ENCODE data around the gene RBM19.

RBM19 gene

DNA sequence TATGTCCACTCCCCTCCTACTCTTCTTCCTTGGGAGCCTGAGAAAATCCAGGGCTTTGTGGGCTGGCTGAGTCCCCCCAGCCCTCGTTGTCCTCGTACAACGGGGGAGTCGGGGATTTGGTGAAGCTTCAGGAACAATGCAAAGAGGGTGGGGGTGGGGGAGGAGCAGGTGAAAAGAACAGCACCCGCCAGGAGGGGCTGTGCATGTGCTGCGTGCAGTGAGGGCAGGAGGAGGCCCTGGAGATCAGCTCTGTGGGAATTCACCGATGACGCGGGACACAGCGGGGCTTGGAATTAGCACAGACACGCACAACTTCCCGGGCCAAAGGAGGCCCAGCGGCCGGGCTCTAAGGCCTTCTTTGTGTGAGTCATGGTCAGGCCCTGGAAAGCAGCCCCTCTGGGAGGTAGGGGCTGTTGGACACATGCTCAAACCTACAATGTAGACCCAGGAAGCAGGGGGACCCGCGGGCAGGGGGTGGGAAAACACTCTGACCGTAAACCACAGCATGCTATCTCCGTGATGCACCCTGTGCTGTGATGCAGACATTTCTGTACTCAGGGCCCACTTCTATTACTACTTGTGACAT is 32.8 kb downstream of the RBM19 start:
- DNase-seq = peak in 35 of 56 donors; percentile 5 to 76 (median 23)

- DNase-seq = peak in 53 of 56 donors; percentile 4 to 88 (median 71)
Measured at GRCh38 chr12:113932381-113933196, 33.5 kb downstream of the RBM19 start.

DNA sequence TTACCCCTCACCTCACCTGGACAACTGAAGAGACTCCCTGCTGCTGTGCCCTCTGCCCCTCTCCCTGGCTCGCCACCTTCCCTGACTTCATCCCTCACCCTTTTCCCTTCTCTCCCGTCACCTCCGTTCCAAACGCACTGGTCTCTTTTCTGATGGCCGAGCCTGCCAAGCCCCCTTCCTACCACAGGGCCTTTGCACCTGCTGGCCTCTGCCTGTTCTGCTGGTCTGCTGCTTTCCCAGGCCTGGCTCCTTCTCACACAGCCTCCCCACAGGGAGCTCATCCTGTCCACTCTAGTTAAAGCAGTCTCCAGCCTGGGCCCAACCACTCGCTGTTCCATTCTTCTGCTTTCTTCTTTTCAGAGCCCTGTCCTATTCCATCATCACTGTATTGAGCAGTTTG is 34.6 kb downstream of the RBM19 start:
- no peak for DNase-seq

- no peak for DNase-seq
Measured at GRCh38 chr12:113930249-113930648, 35.9 kb downstream of the RBM19 start.

DNA sequence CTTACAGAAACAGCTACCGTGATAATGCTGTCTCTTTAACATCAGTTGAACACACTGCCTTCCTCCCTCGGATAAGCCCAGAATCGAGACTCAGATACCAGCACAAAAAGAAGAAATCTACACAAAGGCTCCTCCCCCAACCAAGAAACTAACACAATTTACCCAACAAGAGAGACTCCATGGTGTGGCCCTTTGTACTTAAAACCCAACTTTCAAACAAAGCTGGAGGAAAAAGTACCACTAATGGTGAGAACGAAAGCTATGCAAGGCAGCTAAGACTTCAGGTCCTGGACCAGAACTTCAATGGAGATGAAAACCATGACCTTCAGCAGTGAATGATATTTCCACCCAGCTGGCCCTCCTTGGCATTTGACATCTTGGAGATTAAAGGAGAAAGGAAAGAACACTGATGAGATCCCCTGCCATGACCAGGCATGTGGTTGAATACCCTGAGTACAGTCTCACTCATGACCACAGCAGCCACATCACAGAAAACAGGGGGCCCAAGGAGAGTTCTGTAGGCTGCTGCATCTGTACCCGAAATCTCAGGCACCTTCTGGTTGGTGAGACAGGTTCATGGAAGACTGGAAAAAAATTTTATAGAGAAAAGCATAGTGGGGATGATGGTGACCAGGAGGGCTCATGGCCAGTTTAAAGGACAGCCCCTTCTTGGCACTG is 36.7 kb downstream of the RBM19 start:
- DNase-seq = no peak

GRCh38 chr12:113926788-113927187 is 39.3 kb downstream of the RBM19 start:
- no peak for DNase-seq

DNA sequence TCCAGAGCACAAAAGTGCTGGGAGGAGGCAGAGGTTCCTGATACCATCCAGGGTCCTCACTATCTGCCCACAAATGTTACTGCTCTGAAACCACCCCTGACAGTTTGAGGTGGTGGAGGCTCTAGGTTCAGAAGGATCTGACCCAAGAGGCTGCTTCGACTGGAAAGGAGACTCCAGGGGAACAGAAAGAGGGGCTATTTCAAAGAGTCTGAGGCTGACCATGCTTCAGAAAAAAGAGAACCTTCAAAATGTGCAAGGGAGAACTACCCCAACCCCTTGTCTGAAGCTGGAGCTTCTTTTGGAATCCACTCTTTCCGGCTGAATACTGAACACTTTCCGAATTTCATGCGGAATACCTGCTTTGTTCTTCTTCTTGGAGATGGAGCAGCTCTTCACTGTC is 41.8 kb downstream of the RBM19 start:
- DNase-seq = no peak

GRCh38 chr12:113923251-113923650 is 42.9 kb downstream of the RBM19 start:
- no peak for DNase-seq

GRCh38 chr12:113921430-113921829 is 44.7 kb downstream of the RBM19 start:
- peak in 1 of 56 donors; percentile 14 for DNase-seq

DNA sequence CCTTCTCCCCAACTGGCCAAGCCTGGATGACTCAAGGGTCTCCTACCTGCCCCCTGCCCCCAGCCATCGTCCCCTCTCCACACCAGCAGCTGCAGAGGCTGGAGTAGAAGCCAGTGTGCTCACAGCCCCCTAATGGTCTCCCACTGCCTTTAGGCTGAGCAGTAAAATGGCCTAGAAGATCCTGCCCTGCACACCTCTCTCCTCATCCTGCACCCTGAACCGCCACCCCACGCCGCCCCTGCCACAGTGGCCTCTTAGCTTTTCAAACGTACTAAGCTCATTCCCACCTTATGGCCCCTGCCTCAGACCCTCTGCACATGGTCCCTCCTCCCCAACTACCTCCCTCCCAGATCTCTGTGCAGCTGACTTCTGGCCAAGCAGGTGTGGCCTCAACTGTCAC is 46.3 kb downstream of the RBM19 start:
- DNase-seq = no peak

DNA sequence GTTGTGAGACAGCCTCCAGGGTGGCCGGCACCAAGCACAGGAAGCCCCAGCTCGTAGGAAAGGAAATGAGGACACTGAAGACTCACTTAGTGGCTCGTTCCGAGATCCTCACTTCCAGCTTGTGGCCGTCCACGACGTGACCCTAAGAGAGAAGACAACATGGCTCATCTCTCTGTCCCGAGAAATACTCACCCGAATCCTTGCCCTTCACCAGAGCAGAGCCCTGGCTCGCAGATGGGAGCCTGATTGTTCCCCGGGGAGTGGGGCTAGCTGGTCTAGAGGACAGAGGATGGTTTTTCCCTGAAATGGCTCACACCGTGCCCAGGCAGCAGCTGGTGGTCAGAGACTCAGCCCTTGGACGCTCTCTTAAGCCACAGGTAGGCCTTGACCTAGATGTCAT is 47.8 kb downstream of the RBM19 start:
- DNase-seq = no peak

- DNase-seq = no peak
Measured at GRCh38 chr12:113917393-113917792, 48.7 kb downstream of the RBM19 start.

DNA sequence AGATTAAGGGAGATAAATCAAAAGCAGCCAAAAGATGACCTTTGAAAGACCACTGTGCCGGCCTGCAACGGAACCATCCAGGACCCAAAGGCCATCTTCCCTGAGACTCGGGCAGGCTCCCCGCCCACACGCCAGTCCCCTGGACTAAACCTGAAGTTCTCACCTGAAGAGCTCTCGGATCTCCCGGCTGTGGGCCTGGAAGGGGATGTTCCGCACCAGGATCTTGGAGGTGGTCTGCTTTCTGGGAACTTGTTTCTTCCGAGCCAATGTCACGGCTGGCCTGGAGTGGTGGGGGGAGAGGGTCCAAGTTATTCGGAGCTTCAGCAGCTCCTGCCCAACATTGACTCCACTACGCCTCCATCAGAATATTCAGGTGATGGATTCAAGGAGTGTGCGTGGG is 51.3 kb downstream of the RBM19 start:
- DNase-seq = no peak

GRCh38 chr12:113914176-113914575 is 51.9 kb downstream of the RBM19 start:
- DNase-seq = no peak

GRCh38 chr12:113912760-113913329 is 53.3 kb downstream of the RBM19 start:
- DNase-seq = peak in 48 of 56 donors; percentile 4 to 85 (median 53)

DNA sequence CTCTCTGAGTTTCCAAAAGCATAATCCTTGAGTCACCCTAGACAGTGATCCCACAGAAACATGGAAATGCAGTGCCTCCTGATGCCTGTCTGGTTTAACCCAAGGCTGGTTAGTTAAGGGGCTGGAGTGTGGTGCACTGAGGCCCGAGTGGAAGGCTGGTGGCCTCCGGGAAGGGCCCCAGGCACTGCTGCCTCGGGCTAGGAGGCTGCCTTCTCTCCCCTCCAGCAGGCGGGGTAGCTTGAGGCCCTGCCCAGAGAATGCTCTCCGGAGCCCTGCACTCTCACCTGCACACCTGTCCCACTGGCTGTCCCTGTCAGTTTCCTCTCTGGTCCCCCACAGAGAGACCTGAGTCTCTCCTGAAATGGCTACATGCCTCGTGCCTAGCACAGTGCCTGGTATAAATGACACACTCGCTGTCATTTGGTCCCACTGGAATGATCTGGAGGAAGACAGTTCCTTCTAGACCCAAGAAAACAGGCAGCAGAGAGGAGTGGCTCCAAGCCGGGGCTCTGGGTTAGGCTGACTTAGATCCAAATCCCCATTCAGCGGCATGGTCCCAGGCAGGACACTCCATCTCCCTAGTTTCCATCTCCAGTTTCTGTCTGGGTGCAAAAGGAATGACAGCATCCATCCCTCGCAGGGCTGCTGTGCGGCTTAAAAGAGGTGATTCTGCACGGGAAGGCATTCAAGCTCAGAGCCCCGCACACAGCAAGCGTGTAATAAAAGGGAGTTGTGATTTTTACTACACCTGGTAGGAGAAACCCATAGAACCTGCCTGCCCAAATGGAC is 54.0 kb downstream of the RBM19 start:
- peak in 1 of 56 donors; percentile 25 for DNase-seq

DNA sequence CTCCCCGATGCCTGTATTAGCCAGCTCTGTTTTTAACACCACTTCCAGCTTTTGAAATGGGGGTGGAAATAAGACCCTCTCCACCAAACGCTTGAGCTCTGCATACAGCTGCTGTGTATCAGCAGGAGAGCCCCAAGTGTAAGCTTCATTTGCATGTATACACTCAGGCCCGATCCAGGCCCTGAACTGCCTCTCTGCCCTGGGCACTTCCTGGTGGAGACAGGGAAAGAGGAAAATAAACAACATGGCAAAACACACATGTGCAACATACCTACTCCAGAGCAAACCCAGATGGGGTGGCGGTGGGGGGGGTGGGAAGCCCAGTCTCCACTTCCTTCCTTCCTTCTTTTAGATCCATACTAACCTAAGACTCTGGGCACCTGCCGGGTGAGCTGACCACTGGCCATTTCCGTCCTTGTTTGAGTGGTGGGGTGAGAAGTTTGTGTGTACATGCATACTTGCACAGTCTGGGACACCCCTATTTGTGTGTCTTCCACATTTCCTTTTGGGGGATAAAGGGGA is 55.3 kb downstream of the RBM19 start:
- DNase-seq = no peak

DNA sequence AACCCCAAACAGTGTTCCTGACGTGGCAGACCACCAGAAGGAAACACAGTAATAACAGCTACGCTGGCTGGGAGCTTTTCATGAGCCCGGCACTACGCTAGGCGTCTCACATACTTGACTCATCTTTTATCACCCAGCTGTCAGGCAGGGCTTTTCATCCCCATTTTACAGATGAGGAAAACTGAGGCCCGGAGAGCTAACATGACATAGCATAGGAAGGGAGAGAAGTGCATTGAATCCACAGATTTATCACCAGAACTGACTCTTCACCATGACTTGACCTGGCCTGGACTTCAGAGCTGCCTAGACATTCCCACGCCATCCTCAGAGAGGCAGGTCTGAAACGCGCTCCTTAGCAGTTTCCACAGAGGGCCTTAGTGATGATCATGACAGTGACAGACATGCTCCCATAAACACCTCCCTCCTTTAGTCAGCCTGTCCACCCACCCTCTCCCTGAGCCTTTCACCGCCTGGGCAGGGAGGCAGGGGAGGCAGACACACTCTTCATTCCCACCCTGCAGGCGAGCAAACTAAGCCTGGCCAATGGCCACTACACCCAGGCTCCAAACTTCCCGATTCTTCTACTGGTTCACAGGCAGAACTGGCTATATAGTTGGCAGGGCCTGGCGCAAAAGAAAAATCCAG is 56.2 kb downstream of the RBM19 start:
- DNase-seq = no peak

GRCh38 chr12:113908584-113909100 is 57.5 kb downstream of the RBM19 start:
- DNase-seq = no peak

Data from nucleus accumbens (tissue), 56 donors.